Measurements from ENCODE around the gene CACNB1. TPM values are rescaled to one million over a fixed set of nuclear protein-coding genes. Genes with fewer than 3 reads are reported as not detected.

The CACNB1 gene
- total RNA-seq, 4 donors from 2014 or later = 10.1 to 21.7 (median 11.6) TPM

GRCh38 chr17:39193346-39193745 is 4.1 kb downstream of the CACNB1 start:
- H3K27me3 ChIP-seq = no peaks in the 10 kb centered on the region
- no peak for DNase-seq
- H3K4me3 ChIP-seq = no peak overlapping the region
- in situ Hi-C loops (cut with MboI; ENCODE audit: low pct_ligation_motif_present in 1 of 4, low pct_unique_long_range_greater_than_20kb in 1 of 4, low sequenced_read_pairs in 3 of 4) = no loop called here
- WGBS, 2 donors (ENCODE audit: low coverage in 1 of 2) = 86 to 100% methylated on average over 1 to 10 of the region's 10 CpGs
- no peak overlapping the region for H3K27ac ChIP-seq
- intact Hi-C loops (cut with DNase I; ENCODE audit: low total_unique reads) = no loop called here
- no peaks in the 10 kb centered on the region for H3K9me3 ChIP-seq
- H3K4me1 ChIP-seq = peaks cover 5 to 32% (median 23%) of the 10 kb centered on the region in 4 donors
- TF ChIP-seq POLR2A (IDR thresholded peaks at IDR 0.05) (no peak), CTCF (IDR thresholded peaks at IDR 0.05) (no peak), EP300 (IDR thresholded peaks at IDR 0.05; ENCODE audit: low read depth) (no peak), POLR2AphosphoS5 (IDR thresholded peaks at IDR 0.05) (no peak)
- no peaks in the 10 kb centered on the region for H3K36me3 ChIP-seq

GRCh38 chr17:39192901-39193300 is 4.6 kb downstream of the CACNB1 start:
- intact Hi-C loops (cut with DNase I; ENCODE audit: low total_unique reads) = no loop called here
- in situ Hi-C loops (cut with MboI; ENCODE audit: low pct_ligation_motif_present in 1 of 4, low pct_unique_long_range_greater_than_20kb in 1 of 4, low sequenced_read_pairs in 3 of 4) = no loop called here

GRCh38 chr17:39191750-39192510 is 5.5 kb downstream of the CACNB1 start:
- H3K36me3 ChIP-seq = no peaks in the 10 kb centered on the region
- WGBS, 2 donors (ENCODE audit: low coverage in 1 of 2) = 94% methylated on average over 9 of the region's 9 CpGs; no CpG with 5 or more reads in 1 of the 2 donors
- no peak overlapping the region for H3K4me3 ChIP-seq
- peaks cover 8 to 28% (median 13%) of the 10 kb centered on the region in 4 donors for H3K4me1 ChIP-seq
- in situ Hi-C loops (cut with MboI; ENCODE audit: low pct_ligation_motif_present in 1 of 4, low pct_unique_long_range_greater_than_20kb in 1 of 4, low sequenced_read_pairs in 3 of 4) (no loop called here), intact Hi-C loops (cut with DNase I; ENCODE audit: low total_unique reads) (no loop called here)
- no peak for TF ChIP-seq POLR2A (IDR thresholded peaks at IDR 0.05)
- no peak overlapping the region for H3K27ac ChIP-seq
- no peaks in the 10 kb centered on the region for H3K27me3 ChIP-seq
- no peaks in the 10 kb centered on the region for H3K9me3 ChIP-seq
- DNase-seq = no peak

More at GRCh38 chr17:39192901-39193300, 4.6 kb downstream of the CACNB1 start:
- H3K36me3 ChIP-seq = no peaks in the 10 kb centered on the region
- H3K27ac ChIP-seq = no peak overlapping the region
- no peak for DNase-seq
- TF ChIP-seq POLR2AphosphoS5 (IDR thresholded peaks at IDR 0.05) (no peak), POLR2A (IDR thresholded peaks at IDR 0.05) (no peak), EP300 (IDR thresholded peaks at IDR 0.05; ENCODE audit: low read depth) (no peak), CTCF (IDR thresholded peaks at IDR 0.05) (no peak)
- H3K4me3 ChIP-seq = no peak overlapping the region
- peaks cover 5 to 29% (median 19%) of the 10 kb centered on the region in 4 donors for H3K4me1 ChIP-seq
- 96% methylated on average over 16 of the region's 16 CpGs; no CpG with 5 or more reads in 1 of the 2 donors for WGBS, 2 donors (ENCODE audit: low coverage in 1 of 2)
- H3K27me3 ChIP-seq = no peaks in the 10 kb centered on the region
- H3K9me3 ChIP-seq = no peaks in the 10 kb centered on the region

GRCh38 chr17:39187152-39187830 is 10.2 kb downstream of the CACNB1 start:
- in situ Hi-C loops (cut with MboI; ENCODE audit: low pct_ligation_motif_present in 1 of 4, low pct_unique_long_range_greater_than_20kb in 1 of 4, low sequenced_read_pairs in 3 of 4) (no loop called here), intact Hi-C loops (cut with DNase I; ENCODE audit: low total_unique reads) (no loop called here)
- DNase-seq = peak; percentile 62

GRCh38 chr17:39186481-39187002 is 10.9 kb downstream of the CACNB1 start:
- TF ChIP-seq CTCF (IDR thresholded peaks at IDR 0.05) (no peak), EP300 (IDR thresholded peaks at IDR 0.05; ENCODE audit: low read depth) (no peak), POLR2A (IDR thresholded peaks at IDR 0.05) (no peak), POLR2AphosphoS5 (IDR thresholded peaks at IDR 0.05) (no peak)
- H3K4me3 ChIP-seq = peak overlapping the region in 1 of 4 donors; percentile 2
- H3K27me3 ChIP-seq = no peaks in the 10 kb centered on the region
- peaks cover 3 to 14% (median 6%) of the 10 kb centered on the region in 4 donors for H3K4me1 ChIP-seq
- in situ Hi-C loops (cut with MboI; ENCODE audit: low pct_ligation_motif_present in 1 of 4, low pct_unique_long_range_greater_than_20kb in 1 of 4, low sequenced_read_pairs in 3 of 4) = no loop called here
- no peak for DNase-seq
- no peaks in the 10 kb centered on the region for H3K9me3 ChIP-seq
- peak overlapping the region; percentile 67 to 70 (median 68) for H3K27ac ChIP-seq
- 73 to 100% methylated on average over 1 to 9 of the region's 15 CpGs for WGBS, 2 donors (ENCODE audit: low coverage in 1 of 2)
- peaks cover 0 to 8% (median 2%) of the 10 kb centered on the region in 4 donors for H3K36me3 ChIP-seq
- intact Hi-C loops (cut with DNase I; ENCODE audit: low total_unique reads) = no loop called here

More at GRCh38 chr17:39187152-39187830, 10.2 kb downstream of the CACNB1 start:
- no peaks in the 10 kb centered on the region for H3K9me3 ChIP-seq
- H3K4me1 ChIP-seq = peaks cover 3 to 14% (median 6%) of the 10 kb centered on the region in 4 donors
- no peaks in the 10 kb centered on the region for H3K27me3 ChIP-seq
- H3K36me3 ChIP-seq = peaks cover 0 to 8% (median 2%) of the 10 kb centered on the region in 4 donors
- WGBS, 2 donors (ENCODE audit: low coverage in 1 of 2) = 67% methylated on average over 9 of the region's 9 CpGs; no CpG with 5 or more reads in 1 of the 2 donors
- H3K4me3 ChIP-seq = peak overlapping the region in 1 of 4 donors; percentile 2
- H3K27ac ChIP-seq = peak overlapping the region; percentile 67 to 70 (median 68)
- TF ChIP-seq POLR2A (IDR thresholded peaks at IDR 0.05) (peak; percentile 44), POLR2AphosphoS5 (IDR thresholded peaks at IDR 0.05) (peak in 2 of 3 donors; percentile 67 to 68), EP300 (IDR thresholded peaks at IDR 0.05; ENCODE audit: low read depth) (no peak)
